OCI-M1 (cell line): ENCODE data around the gene TP63.
"Not testable (repeated sequence)": the region's sequence is repeated elsewhere in the genome, so short reads cannot be mapped to it uniquely, and the experiment has no call there.

ENCODE experiments used
- DNase-seq: peaks from one replicate; lab custom pipeline; 2025; lab: John Stamatoyannopoulos, UW

TP63 gene

GRCh38 chr3:189726277-189726676 lies 95.1 kb downstream of the TP63 start:
- DNase-seq, result no peak

GRCh38 chr3:189727158-189727557 lies 96.0 kb downstream of the TP63 start:
- no peak for DNase-seq

- DNase-seq, result no peak
These were observed 96.7 kb downstream of the TP63 start for GRCh38 chr3:189727898-189728297.

- no peak for DNase-seq
These were observed 97.7 kb downstream of the TP63 start for GRCh38 chr3:189728915-189729314.

GRCh38 chr3:189734061-189734460 lies 102.9 kb downstream of the TP63 start:
- DNase-seq, result no peak

GRCh38 chr3:189735913-189736312 lies 104.7 kb downstream of the TP63 start:
- DNase-seq, result no peak

- no peak for DNase-seq
These were observed 105.9 kb downstream of the TP63 start for GRCh38 chr3:189737071-189737470.

GRCh38 chr3:189737619-189738018 lies 106.4 kb downstream of the TP63 start:
- no peak for DNase-seq

GRCh38 chr3:189739378-189739777 lies 108.2 kb downstream of the TP63 start:
- DNase-seq, result no peak

- DNase-seq, result no peak
These were observed 109.0 kb downstream of the TP63 start for GRCh38 chr3:189740156-189740555.

- DNase-seq, result no peak
These were observed 113.0 kb downstream of the TP63 start for GRCh38 chr3:189744235-189744634.

- DNase-seq, result no peak
These were observed 114.4 kb downstream of the TP63 start for GRCh38 chr3:189745622-189746021.

GRCh38 chr3:189748046-189748445 lies 116.9 kb downstream of the TP63 start:
- peak; percentile 53 for DNase-seq

- not testable (repeated sequence) for DNase-seq
These were observed 119.8 kb downstream of the TP63 start for GRCh38 chr3:189750972-189751371.

- DNase-seq, result no peak
These were observed 123.2 kb downstream of the TP63 start for GRCh38 chr3:189754356-189754755.

GRCh38 chr3:189756582-189757078 lies 125.4 kb downstream of the TP63 start:
- no peak for DNase-seq

GRCh38 chr3:189758186-189758585 lies 127.0 kb downstream of the TP63 start:
- DNase-seq, result no peak

- DNase-seq, result peak; percentile 3
These were observed 135.2 kb downstream of the TP63 start for GRCh38 chr3:189766416-189766815.

GRCh38 chr3:189771842-189772450 lies 140.8 kb downstream of the TP63 start:
- DNase-seq, result no peak

GRCh38 chr3:189772584-189772983 lies 141.4 kb downstream of the TP63 start:
- DNase-seq, result no peak

- DNase-seq, result no peak
These were observed 141.9 kb downstream of the TP63 start for GRCh38 chr3:189773056-189773455.

GRCh38 chr3:189776149-189776824 lies 145.1 kb downstream of the TP63 start:
- DNase-seq, result peak; percentile 56

- DNase-seq, result no peak
These were observed 147.3 kb downstream of the TP63 start for GRCh38 chr3:189778340-189778950.
